ENCODE measurements around the gene WDFY1.

Gene WDFY1

GRCh38 chr2:223944703-223945531 lies at the start of gene WDFY1:
TSS of gene WDFY1 (minus strand) at chr2:223945335. CDS start at chr2:223945284, 51 bp downstream.
- DNase-seq (ENCODE audit: low spot score) = peak; percentile 92

GRCh38 chr2:223994562-223995162 lies 49.5 kb upstream of the WDFY1 start:
- DNase-seq (ENCODE audit: low spot score) = no peak

- DNase-seq (ENCODE audit: low spot score) = peak; percentile 85
Measured at GRCh38 chr2:223993634-223994232, 48.6 kb upstream of the WDFY1 start.

- no peak for DNase-seq (ENCODE audit: low spot score)
Measured at GRCh38 chr2:223991611-223992010, 46.5 kb upstream of the WDFY1 start.

- no peak for DNase-seq (ENCODE audit: low spot score)
Measured at GRCh38 chr2:223989856-223990232, 44.7 kb upstream of the WDFY1 start.

GRCh38 chr2:223989206-223989855 lies 44.2 kb upstream of the WDFY1 start:
- no peak for DNase-seq (ENCODE audit: low spot score)

GRCh38 chr2:223981241-223981640 lies 36.1 kb upstream of the WDFY1 start:
- DNase-seq (ENCODE audit: low spot score) = no peak

- no peak for DNase-seq (ENCODE audit: low spot score)
Measured at GRCh38 chr2:223980803-223981202, 35.7 kb upstream of the WDFY1 start.

GRCh38 chr2:223980397-223980735 lies 35.2 kb upstream of the WDFY1 start:
- no peak for DNase-seq (ENCODE audit: low spot score)

GRCh38 chr2:223979730-223980396 lies 34.7 kb upstream of the WDFY1 start:
- DNase-seq (ENCODE audit: low spot score) = no peak

- no peak for DNase-seq (ENCODE audit: low spot score)
Measured at GRCh38 chr2:223978451-223978850, 33.3 kb upstream of the WDFY1 start.

GRCh38 chr2:223976635-223977226 lies 31.6 kb upstream of the WDFY1 start:
- no peak for DNase-seq (ENCODE audit: low spot score)

- DNase-seq (ENCODE audit: low spot score) = no peak
Measured at GRCh38 chr2:223973606-223974005, 28.5 kb upstream of the WDFY1 start.

GRCh38 chr2:223972656-223973102 lies 27.5 kb upstream of the WDFY1 start:
- DNase-seq (ENCODE audit: low spot score) = no peak

GRCh38 chr2:223971731-223972130 lies 26.6 kb upstream of the WDFY1 start:
- no peak for DNase-seq (ENCODE audit: low spot score)

GRCh38 chr2:223970343-223971128 lies 25.4 kb upstream of the WDFY1 start:
- DNase-seq (ENCODE audit: low spot score) = no peak

GRCh38 chr2:223969856-223970255 lies 24.7 kb upstream of the WDFY1 start:
- DNase-seq (ENCODE audit: low spot score) = no peak

- no peak for DNase-seq (ENCODE audit: low spot score)
Measured at GRCh38 chr2:223969315-223969714, 24.2 kb upstream of the WDFY1 start.

GRCh38 chr2:223967981-223968380 lies 22.8 kb upstream of the WDFY1 start:
- no peak for DNase-seq (ENCODE audit: low spot score)

- no peak for DNase-seq (ENCODE audit: low spot score)
Measured at GRCh38 chr2:223959688-223960087, 14.6 kb upstream of the WDFY1 start.
